ENCODE results near the gene BMP8B. TPM values are rescaled to one million over a fixed set of nuclear protein-coding genes. Genes with fewer than 3 reads are reported as not detected.

The BMP8B gene
- total and polyA plus RNA-seq, 2 donors (not counting 1 experiment from before 2014, with no cell fraction given), result 0.01 TPM; not detected in 1

GRCh38 chr1:39805385-39805784 is 16.7 kb upstream of the BMP8B start:
- no peaks in the 10 kb centered on the region for H4K20me1 ChIP-seq (ENCODE audit: control insufficient read depth, extremely low read depth, insufficient read depth, low read length)
- H3K4me1 ChIP-seq (ENCODE audit: control insufficient read depth, extremely low read depth, insufficient read depth, low read length), result no peaks in the 10 kb centered on the region
- TF ChIP-seq CTCF (conservative IDR thresholded peaks at IDR 0.05 in 1 of 2, IDR thresholded peaks at IDR 0.05 in 1 of 2; ENCODE audit: low read depth in 1 of 2, low read length in 2 of 2), result no peak
- no peak for TF ChIP-seq EZH2 (IDR thresholded peaks at IDR 0.05; ENCODE audit: low read length, missing control alignments)
- no peaks in the 10 kb centered on the region for H3K9me3 ChIP-seq (ENCODE audit: control insufficient read depth, insufficient read depth, low read depth, low read length)
- H3K36me3 ChIP-seq (ENCODE audit: control insufficient read depth, insufficient read depth, low read length), result no peaks in the 10 kb centered on the region
- no peak overlapping the region for H3K9ac ChIP-seq (ENCODE audit: insufficient read depth, low read length)
- no peak overlapping the region for H3K4me3 ChIP-seq (replicated peaks in 1 of 4; ENCODE audit: control extremely low read depth in 1 of 4, insufficient read depth in 1 of 4, low read depth in 3 of 4, low read length in 4 of 4)
- no peaks in the 10 kb centered on the region for H3K79me2 ChIP-seq (ENCODE audit: control insufficient read depth, insufficient read depth, low read length)
- no peak overlapping the region for H3K27ac ChIP-seq (ENCODE audit: insufficient read depth, low read length)
- H3K4me2 ChIP-seq (ENCODE audit: extremely low read depth, insufficient read depth, low read length), result no peak overlapping the region
- H2AFZ ChIP-seq (ENCODE audit: low read length), result no peak overlapping the region
- H3K27me3 ChIP-seq (ENCODE audit: control insufficient read depth, insufficient read depth, low read length), result no peaks in the 10 kb centered on the region
- DNase-seq (ENCODE audit: low read depth in 2 of 2), result no peak

- Histone ChIP-seq H3K4me1 (ENCODE audit: control insufficient read depth, extremely low read depth, insufficient read depth, low read length) (peaks cover 2% of the 10 kb centered on the region), H3K4me2 (ENCODE audit: extremely low read depth, insufficient read depth, low read length) (no peak overlapping the region), H3K9me3 (ENCODE audit: control insufficient read depth, insufficient read depth, low read depth, low read length) (no peaks in the 10 kb centered on the region), H3K79me2 (ENCODE audit: control insufficient read depth, insufficient read depth, low read length) (no peaks in the 10 kb centered on the region), H3K27ac (ENCODE audit: insufficient read depth, low read length) (no peak overlapping the region), H3K36me3 (ENCODE audit: control insufficient read depth, insufficient read depth, low read length) (no peaks in the 10 kb centered on the region), H3K9ac (ENCODE audit: insufficient read depth, low read length) (no peak overlapping the region), H3K27me3 (ENCODE audit: control insufficient read depth, insufficient read depth, low read length) (no peaks in the 10 kb centered on the region), H4K20me1 (ENCODE audit: control insufficient read depth, extremely low read depth, insufficient read depth, low read length) (no peaks in the 10 kb centered on the region), H2AFZ (ENCODE audit: low read length) (no peak overlapping the region), H3K4me3 (replicated peaks in 1 of 4; ENCODE audit: control extremely low read depth in 1 of 4, insufficient read depth in 1 of 4, low read depth in 3 of 4, low read length in 4 of 4) (no peak overlapping the region)
- TF ChIP-seq EZH2 (IDR thresholded peaks at IDR 0.05; ENCODE audit: low read length, missing control alignments) (no peak), CTCF (conservative IDR thresholded peaks at IDR 0.05 in 1 of 2, IDR thresholded peaks at IDR 0.05 in 1 of 2; ENCODE audit: low read depth in 1 of 2, low read length in 2 of 2) (no peak)
- DNase-seq (ENCODE audit: low read depth in 2 of 2), result no peak
These were observed 14.0 kb upstream of the BMP8B start for GRCh38 chr1:39802496-39803260.

- TF ChIP-seq CTCF (conservative IDR thresholded peaks at IDR 0.05 in 1 of 2, IDR thresholded peaks at IDR 0.05 in 1 of 2; ENCODE audit: low read depth in 1 of 2, low read length in 2 of 2), result no peak
- no peak for TF ChIP-seq EZH2 (IDR thresholded peaks at IDR 0.05; ENCODE audit: low read length, missing control alignments)
- Histone ChIP-seq H4K20me1 (ENCODE audit: control insufficient read depth, extremely low read depth, insufficient read depth, low read length) (no peaks in the 10 kb centered on the region), H3K27me3 (ENCODE audit: control insufficient read depth, insufficient read depth, low read length) (peaks cover 3% of the 10 kb centered on the region), H3K4me3 (replicated peaks in 1 of 4; ENCODE audit: control extremely low read depth in 1 of 4, insufficient read depth in 1 of 4, low read depth in 3 of 4, low read length in 4 of 4) (no peak overlapping the region), H3K27ac (ENCODE audit: insufficient read depth, low read length) (no peak overlapping the region), H3K4me1 (ENCODE audit: control insufficient read depth, extremely low read depth, insufficient read depth, low read length) (peaks cover 2% of the 10 kb centered on the region), H3K36me3 (ENCODE audit: control insufficient read depth, insufficient read depth, low read length) (no peaks in the 10 kb centered on the region), H2AFZ (ENCODE audit: low read length) (no peak overlapping the region), H3K9ac (ENCODE audit: insufficient read depth, low read length) (no peak overlapping the region), H3K79me2 (ENCODE audit: control insufficient read depth, insufficient read depth, low read length) (no peaks in the 10 kb centered on the region), H3K4me2 (ENCODE audit: extremely low read depth, insufficient read depth, low read length) (no peak overlapping the region), H3K9me3 (ENCODE audit: control insufficient read depth, insufficient read depth, low read depth, low read length) (no peaks in the 10 kb centered on the region)
- no peak for DNase-seq (ENCODE audit: low read depth in 2 of 2)
These were observed 11.8 kb upstream of the BMP8B start for GRCh38 chr1:39800471-39800835.

All from fibroblast of lung (primary cell).